Naive thymus-derived CD4-positive, alpha-beta T cell (primary cell): ENCODE results near the gene KDSR. TPM values are rescaled to one million over a fixed set of nuclear protein-coding genes. Genes with fewer than 3 reads are reported as not detected.

Experiments
- ATAC-seq: fragments of 150-1000 bp; cut with Tn5 transposase; 2 replicates; pipeline ENCODE4 v1.10.0; 2021; ENCODE audit warnings: mild to moderate bottlenecking, moderate library complexity
- CTCF ChIA-PET: fragments of 350-600 bp; sonication (Branson Sonifier 250); formaldehyde crosslinking; loops from one replicate; lab custom pipeline; 2021; ENCODE audit warnings: antibody characterized with exemption; lab: Charles Lee
- POLR2A ChIA-PET: fragments of 350-600 bp; sonication (Branson Sonifier 250); formaldehyde crosslinking; loops from one replicate; lab custom pipeline; 2021; ENCODE audit warnings: antibody characterized with exemption, inconsistent platforms; lab: Charles Lee
- DNase-seq, 9 donors: peaks; one replicate each; pipeline versions ENCODE4 v3.0.0 to v3.0.0-alpha.2; 2020 to 2022; ENCODE audit warnings: mixed read lengths in 1 of 9
- H3K27ac ChIP-seq: one replicate; pipeline ENCODE4 v1.7.0; 2013; ENCODE audit warnings: mild to moderate bottlenecking, low read depth, low read length, moderate library complexity
- H3K27me3 ChIP-seq, 2 donors: one replicate each; pipeline ENCODE4 v1.7.0; 2013; ENCODE audit warnings: low read length in 2 of 2, mild to moderate bottlenecking in 2 of 2, moderate library complexity in 2 of 2; ENCODE audit not compliant: control insufficient read depth in 2 of 2, insufficient read depth in 2 of 2
- H3K36me3 ChIP-seq, 3 experiments: 1 replicate in 2 of 3; 2 replicates in 1 of 3; pipeline ENCODE4 v1.7.0; 2013; ENCODE audit warnings: low read length in 3 of 3, mild to moderate bottlenecking in 3 of 3, moderate library complexity in 1 of 3; ENCODE audit not compliant: insufficient read depth in 3 of 3, control insufficient read depth in 2 of 3
- H3K4me1 ChIP-seq, 2 donors: one replicate each; pipeline ENCODE4 v1.7.0; 2013; ENCODE audit warnings: low read length in 2 of 2, mild to moderate bottlenecking in 2 of 2, moderate library complexity in 1 of 2; ENCODE audit not compliant: control insufficient read depth in 2 of 2, insufficient read depth in 2 of 2
- H3K4me3 ChIP-seq: 2 replicates; pipeline ENCODE4 v1.7.0; 2013; ENCODE audit warnings: mild to moderate bottlenecking, low read length
- H3K9me3 ChIP-seq, 3 experiments: 1 replicate in 2 of 3; 2 replicates in 1 of 3; pipeline ENCODE4 v1.7.0; 2013; ENCODE audit warnings: low read length in 3 of 3; ENCODE audit not compliant: control insufficient read depth in 2 of 3
- H3K27ac Mint-ChIP-seq, 9 donors: one replicate each; pipeline ENCODE4 v1.8.0; 2020 to 2022; ENCODE audit warnings: mixed read lengths in 9 of 9, mild to moderate bottlenecking in 8 of 9, moderate library complexity in 5 of 9, inconsistent platforms in 2 of 9
- H3K27me3 Mint-ChIP-seq, 5 donors: one replicate each; pipeline ENCODE4 v1.8.0; 2021 to 2022; ENCODE audit warnings: mixed read lengths in 5 of 5, mild to moderate bottlenecking in 1 of 5
- H3K36me3 Mint-ChIP-seq, 5 donors: one replicate each; pipeline ENCODE4 v1.8.0; 2020 to 2022; ENCODE audit warnings: mixed read lengths in 5 of 5, mild to moderate bottlenecking in 3 of 5, inconsistent platforms in 1 of 5
- H3K4me1 Mint-ChIP-seq, 7 donors: one replicate each; pipeline ENCODE4 v1.8.0; 2020 to 2022; ENCODE audit warnings: mixed read lengths in 7 of 7, mild to moderate bottlenecking in 3 of 7, inconsistent platforms in 1 of 7
- H3K4me3 Mint-ChIP-seq, 10 donors: one replicate each; pipeline ENCODE4 v1.8.0; 2020 to 2022; ENCODE audit warnings: mild to moderate bottlenecking in 10 of 10, mixed read lengths in 10 of 10, moderate library complexity in 6 of 10, inconsistent platforms in 2 of 10
- H3K9me3 Mint-ChIP-seq, 11 donors: one replicate each; pipeline ENCODE4 v1.8.0; 2020 to 2022; ENCODE audit warnings: mixed read lengths in 11 of 11, mild to moderate bottlenecking in 4 of 11, inconsistent platforms in 1 of 11, moderate library complexity in 1 of 11
- intact Hi-C, 2 donors: fragments of 100-400 bp; cut with micrococcal nuclease; formaldehyde crosslinking; loops; one replicate each; pipeline ENCODE4 v1.15.1; 2023
- polyA plus RNA-seq, 2 donors: library from polyadenylated mRNA; unstranded; fragments of 300-500 nt; fragmentation: Illumina TruSeq; gene quantifications; one replicate each; pipeline ENCODE4 v1.2.3, GENCODE V29; 2021
- total RNA-seq, 6 experiments: library from RNA in 5 of 6; stranded (reverse) in 5 of 6; gene quantifications; 1 replicate in 5 of 6; 2 replicates in 1 of 6; pipeline ENCODE4 v1.2.3 and lab custom pipeline; 2021 to 2026

KDSR gene
- total and polyA plus RNA-seq, 7 experiments from 2014 or later = 24.4 to 62.4 (median 48.7) TPM

- DNase-seq (no peak), ATAC-seq (no peak)
- POLR2A ChIA-PET = interaction anchor here (0.8 to 6.0 kb wide), 16 partner anchors 9 to 166 kb away, joined by 3 to 44 read pairs (median 5); partner anchors contain the start of gene BCL2
- no peaks in the 10 kb centered on the region for H3K27me3 ChIP-seq
- H3K9me3 ChIP-seq = no peaks in the 10 kb centered on the region
- intact Hi-C loops = no loop called here
- CTCF ChIA-PET = interaction anchor here (0.7 to 2.7 kb wide), 6 partner anchors 9 to 73 kb away, joined by 3 to 18 read pairs (median 3); no protein-coding TSS in a partner anchor
- peak overlapping the region; percentile 32 for H3K27ac ChIP-seq
- Mint-ChIP-seq H3K4me3 (peak overlapping the region in 2 of 10 donors; percentile 39 to 67), H3K27ac (peak overlapping the region in 6 of 9 donors; percentile 15 to 95 (median 91)), H3K27me3 (no peaks in the 10 kb centered on the region), H3K9me3 (peaks cover 0 to 2% (median 0%) of the 10 kb centered on the region in 11 donors), H3K4me1 (peaks cover 58 to 81% (median 65%) of the 10 kb centered on the region in 7 donors), H3K36me3 (peaks cover 13 to 68% (median 46%) of the 10 kb centered on the region in 5 donors)
- no peak overlapping the region for H3K4me3 ChIP-seq
- H3K4me1 ChIP-seq = peaks cover 47 to 58% of the 10 kb centered on the region in 2 donors
- peaks cover 5 to 26% (median 5%) of the 10 kb centered on the region in 3 experiments for H3K36me3 ChIP-seq
Measured at GRCh38 chr18:63297687-63298399, 69.2 kb downstream of the KDSR start.

GRCh38 chr18:63293935-63294334 lies 73.1 kb downstream of the KDSR start:
- H3K4me1 ChIP-seq = peaks cover 51 to 55% of the 10 kb centered on the region in 2 donors
- no peak overlapping the region for H3K27ac ChIP-seq
- H3K4me1 Mint-ChIP-seq = peaks cover 20 to 74% (median 26%) of the 10 kb centered on the region in 7 donors

GRCh38 chr18:63292831-63293683 lies 73.9 kb downstream of the KDSR start:
- Mint-ChIP-seq H3K9me3 (peaks cover 0 to 2% (median 0%) of the 10 kb centered on the region in 11 donors), H3K27ac (peak overlapping the region in 6 of 9 donors; percentile 1 to 71 (median 38)), H3K27me3 (no peaks in the 10 kb centered on the region), H3K4me1 (peaks cover 11 to 65% (median 17%) of the 10 kb centered on the region in 7 donors), H3K36me3 (peaks cover 10 to 60% (median 37%) of the 10 kb centered on the region in 5 donors), H3K4me3 (peak overlapping the region in 7 of 10 donors; percentile 7 to 69 (median 50))
- H3K9me3 ChIP-seq = no peaks in the 10 kb centered on the region
- peak overlapping the region; percentile 34 for H3K27ac ChIP-seq
- peaks cover 51 to 55% of the 10 kb centered on the region in 2 donors for H3K4me1 ChIP-seq
- no peak for DNase-seq
- intact Hi-C loops = loop anchor here in 1 of 2 donors (5.0 kb wide), 1 partner anchor 36 kb away; no protein-coding TSS in a partner anchor
- H3K27me3 ChIP-seq = no peaks in the 10 kb centered on the region
- peaks cover 0 to 22% (median 5%) of the 10 kb centered on the region in 3 experiments for H3K36me3 ChIP-seq
- ATAC-seq = peak; percentile 54
- POLR2A ChIA-PET = interaction anchor here (0.6 to 2.3 kb wide), 8 partner anchors 10 to 115 kb away, joined by 3 to 8 read pairs (median 3); no protein-coding TSS in a partner anchor
- CTCF ChIA-PET = interaction anchor here (0.8 to 5.1 kb wide), 3 partner anchors 21 to 161 kb away, joined by 3 to 27 read pairs (median 4); partner anchors contain the start of gene BCL2
- H3K4me3 ChIP-seq = no peak overlapping the region

More at GRCh38 chr18:63293935-63294334, 73.1 kb downstream of the KDSR start:
- no peaks in the 10 kb centered on the region for H3K27me3 ChIP-seq
- ATAC-seq (no peak), DNase-seq (no peak)
- intact Hi-C loops = loop anchor here in 1 of 2 donors (5.0 kb wide), 1 partner anchor 37 kb away; no protein-coding TSS in a partner anchor
- H3K27ac Mint-ChIP-seq = peak overlapping the region in 4 of 9 donors; percentile 1 to 73 (median 44)
- CTCF ChIA-PET = interaction anchor here (1.3 to 5.1 kb wide), 2 partner anchors 11 to 24 kb away, joined by 4 to 27 read pairs; partner anchors contain the start of gene BCL2
- no peaks in the 10 kb centered on the region for H3K9me3 ChIP-seq
- peaks cover 10 to 68% (median 37%) of the 10 kb centered on the region in 5 donors for H3K36me3 Mint-ChIP-seq
- no peak overlapping the region for H3K4me3 ChIP-seq
- no peaks in the 10 kb centered on the region for H3K27me3 Mint-ChIP-seq
- peaks cover 0 to 2% (median 0%) of the 10 kb centered on the region in 11 donors for H3K9me3 Mint-ChIP-seq
- POLR2A ChIA-PET = interaction anchor here (0.7 to 2.3 kb wide), 6 partner anchors 9 to 130 kb away, joined by 3 to 8 read pairs (median 3); no protein-coding TSS in a partner anchor
- peak overlapping the region in 6 of 10 donors; percentile 7 to 57 (median 21) for H3K4me3 Mint-ChIP-seq
- peaks cover 0 to 22% (median 5%) of the 10 kb centered on the region in 3 experiments for H3K36me3 ChIP-seq

- Histone ChIP-seq H3K36me3 (peaks cover 0 to 6% (median 5%) of the 10 kb centered on the region in 3 experiments), H3K27ac (peak overlapping the region; percentile 60), H3K4me1 (peaks cover 63 to 69% of the 10 kb centered on the region in 2 donors), H3K27me3 (no peaks in the 10 kb centered on the region), H3K4me3 (no peak overlapping the region), H3K9me3 (no peaks in the 10 kb centered on the region)
- Mint-ChIP-seq H3K4me1 (peaks cover 10 to 58% (median 10%) of the 10 kb centered on the region in 7 donors), H3K27me3 (no peaks in the 10 kb centered on the region), H3K4me3 (peak overlapping the region in 5 of 10 donors; percentile 62 to 88 (median 85)), H3K9me3 (peaks cover 0 to 2% (median 0%) of the 10 kb centered on the region in 11 donors), H3K27ac (peak overlapping the region in 4 of 9 donors; percentile 74 to 95 (median 88)), H3K36me3 (peaks cover 10 to 56% (median 36%) of the 10 kb centered on the region in 5 donors)
- peak in 1 of 9 donors; percentile 8 for DNase-seq
- ChIA-PET CTCF (interaction anchor here (0.9 to 5.1 kb wide), 2 partner anchors 27 to 129 kb away, joined by 3 to 27 read pairs; partner anchors contain the start of gene BCL2), POLR2A (interaction anchor here (0.7 to 6.3 kb wide), 12 partner anchors 9 to 136 kb away, joined by 3 to 44 read pairs (median 4); no protein-coding TSS in a partner anchor)
- ATAC-seq = no peak
- intact Hi-C loops = loop anchor here (1.0 to 5.0 kb wide), 5 partner anchors 9 to 34 kb away; no protein-coding TSS in a partner anchor
Measured at GRCh38 chr18:63291278-63291677, 75.7 kb downstream of the KDSR start.

GRCh38 chr18:63290821-63291200 lies 76.2 kb downstream of the KDSR start:
- peak overlapping the region; percentile 60 for H3K27ac ChIP-seq
- no peaks in the 10 kb centered on the region for H3K27me3 ChIP-seq
- H3K9me3 Mint-ChIP-seq = peaks cover 0 to 2% (median 0%) of the 10 kb centered on the region in 11 donors
- peak overlapping the region; percentile 2 for H3K4me3 ChIP-seq
- CTCF ChIA-PET = interaction anchor here (0.8 to 5.1 kb wide), 2 partner anchors 27 to 90 kb away, joined by 3 to 27 read pairs; partner anchors contain the start of gene BCL2
- no peaks in the 10 kb centered on the region for H3K27me3 Mint-ChIP-seq
- H3K36me3 ChIP-seq = peaks cover 0 to 4% (median 2%) of the 10 kb centered on the region in 3 experiments
- POLR2A ChIA-PET = interaction anchor here (0.7 to 6.3 kb wide), 11 partner anchors 9 to 136 kb away, joined by 3 to 44 read pairs (median 5); no protein-coding TSS in a partner anchor
- peak overlapping the region in 4 of 9 donors; percentile 74 to 95 (median 88) for H3K27ac Mint-ChIP-seq
- DNase-seq = peak in 8 of 9 donors; percentile 40 to 69 (median 59)
- H3K4me3 Mint-ChIP-seq = peak overlapping the region in 5 of 10 donors; percentile 62 to 88 (median 85)
- peak; percentile 80 for ATAC-seq
- H3K36me3 Mint-ChIP-seq = peaks cover 10 to 56% (median 36%) of the 10 kb centered on the region in 5 donors
- H3K9me3 ChIP-seq = no peaks in the 10 kb centered on the region
- peaks cover 67 to 73% of the 10 kb centered on the region in 2 donors for H3K4me1 ChIP-seq
- peaks cover 6 to 61% (median 8%) of the 10 kb centered on the region in 7 donors for H3K4me1 Mint-ChIP-seq
- intact Hi-C loops = loop anchor here (1.0 to 5.0 kb wide), 5 partner anchors 9 to 34 kb away; no protein-coding TSS in a partner anchor
